Right lobe of liver (tissue), 6 donors: ENCODE data around the gene MAP4K2. TPM values are rescaled to one million over a fixed set of nuclear protein-coding genes. Genes with fewer than 3 reads are reported as not detected.
A peak's percentile ranks its signal among the peaks of the same experiment; 100 is the strongest.

ENCODE experiments used
- ATAC-seq, 4 donors: fragments of 200-7000 bp; cut with Tn5 transposase; one replicate each; pipeline ENCODE4 v1.9.1; 2020; ENCODE audit warnings: mild to moderate bottlenecking in 4 of 4, moderate library complexity in 4 of 4
- DNase-seq, 3 donors: peaks; one replicate each; pipeline ENCODE4 v3.0.0-alpha.2; 2020
- H3K27ac ChIP-seq, 3 donors: fragments of 200-600 bp; one replicate each; pipeline ENCODE4 v1.8.0; 2022
- H3K27me3 ChIP-seq, 2 donors: fragments of 200-600 bp; one replicate each; pipeline ENCODE4 v1.8.0; 2022
- H3K36me3 ChIP-seq, 4 donors: fragments of 200-600 bp; sonication (generic) in 1 of 4; one replicate each; pipeline versions ENCODE4 v1.5.1 to v1.8.0; 2017 to 2022; ENCODE audit warnings: control low read depth in 1 of 4
- H3K4me1 ChIP-seq, 4 donors: fragments of 200-600 bp; sonication (generic) in 1 of 4; one replicate each; pipeline versions ENCODE4 v1.5.1 to v1.8.0; 2017 to 2022; ENCODE audit warnings: control low read depth in 1 of 4
- H3K4me3 ChIP-seq, 3 donors: fragments of 200-600 bp; one replicate each; pipeline ENCODE4 v1.8.0; 2022
- H3K9me3 ChIP-seq, 4 donors: fragments of 200-600 bp; sonication (generic) in 1 of 4; one replicate each; pipeline versions ENCODE4 v1.5.1 to v1.8.0; 2017 to 2022; ENCODE audit warnings: control low read depth in 1 of 4
- CTCF ChIP-seq, 4 donors: fragments of 200-600 bp in 3 of 4; fragments of 450-650 bp in 1 of 4; IDR thresholded peaks; one replicate each; pipeline versions ENCODE4 v1.5.1 to v1.8.0; 2016 to 2022; ENCODE audit warnings: antibody characterized with exemption in 4 of 4, mild to moderate bottlenecking in 2 of 4
- POLR2A ChIP-seq: fragments of 450-650 bp; IDR thresholded peaks from one replicate; pipeline ENCODE4 v1.6.1; 2017; ENCODE audit warnings: antibody characterized with exemption, mild to moderate bottlenecking
- WGBS: methylation state at CpG from one replicate; pipeline ENCODE4 v1.1.6; 2018; ENCODE audit warnings: low coverage, low lambda C conversion rate; ENCODE audit not compliant: insufficient coverage; ENCODE audit errors: missing lambda C conversion rate; 5-methylcytosine and 5-hydroxymethylcytosine counted together
- intact Hi-C, 2 donors: fragments of 100-400 bp; cut with DNase I; formaldehyde crosslinking; loops; one replicate each; pipeline versions ENCODE4 v1.11.2 to v1.14.1; 2022
- total RNA-seq, 6 experiments: library from RNA; depleted of rRNA in 2 of 6; stranded (reverse); fragments of >200 nt in 2 of 6; fragmentation: NEBNext Ultra II Directional in 3 of 6; extraction: Animal tissue kit (Norgen Biotek cat#: 25700) in 3 of 6; gene quantifications; one replicate each; pipeline versions ENCODE4 v1.1.0 to v1.2.4, GENCODE V29; 2016 to 2023
- donor health status: DM: no; HTN: yes; CAD: no.
- donor health status: DM: no; HTN: no; CAD: no.
- donor health status: DM: no; HTN: no; CAD: no.
- donor health status: DM: no; HTN: yes; CAD: no.
- donor health status: DM: no; HTN: yes; CAD: no.

The MAP4K2 gene
- total RNA-seq, 6 experiments from 2014 or later, result 3.4 to 14.7 (median 4.8) TPM

GRCh38 chr11:64772303-64773018, 30.6 kb downstream of the MAP4K2 start:
- Histone ChIP-seq H3K4me3 (no peak overlapping the region), H3K36me3 (peaks cover 42 to 91% (median 70%) of the 10 kb centered on the region in 4 donors), H3K9me3 (no peaks in the 10 kb centered on the region), H3K4me1 (peaks cover 2 to 19% (median 12%) of the 10 kb centered on the region in 4 donors), H3K27ac (peak overlapping the region in 1 of 3 donors; percentile 7), H3K27me3 (no peaks in the 10 kb centered on the region)
- WGBS, result 59% methylated on average over 3 of the region's 3 CpGs
- intact Hi-C loops, result no loop called here
- TF ChIP-seq CTCF (IDR thresholded peaks at IDR 0.05), result no peak
- no peak for TF ChIP-seq POLR2A
- no peak for DNase-seq
- peak in 1 of 4 donors; percentile 19 for ATAC-seq

GRCh38 chr11:64771861-64772260, 31.2 kb downstream of the MAP4K2 start:
- ATAC-seq (peak in 1 of 4 donors; percentile 41), DNase-seq (no peak)
- peaks cover 0 to 15% (median 10%) of the 10 kb centered on the region in 4 donors for H3K4me1 ChIP-seq
- H3K27me3 ChIP-seq, result no peaks in the 10 kb centered on the region
- intact Hi-C loops, result no loop called here
- no peaks in the 10 kb centered on the region for H3K9me3 ChIP-seq
- H3K4me3 ChIP-seq, result no peak overlapping the region
- H3K27ac ChIP-seq, result peak overlapping the region in 1 of 3 donors; percentile 7
- WGBS, result 66% methylated on average over 2 of the region's 2 CpGs
- H3K36me3 ChIP-seq, result peaks cover 48 to 97% (median 74%) of the 10 kb centered on the region in 4 donors
- TF ChIP-seq CTCF (IDR thresholded peaks at IDR 0.05), result no peak
- TF ChIP-seq POLR2A, result no peak

- Histone ChIP-seq H3K9me3 (no peaks in the 10 kb centered on the region), H3K4me1 (peaks cover 0 to 1% (median 0%) of the 10 kb centered on the region in 4 donors), H3K36me3 (peaks cover 52 to 99% (median 79%) of the 10 kb centered on the region in 4 donors), H3K27me3 (no peaks in the 10 kb centered on the region), H3K4me3 (no peak overlapping the region), H3K27ac (no peak overlapping the region)
- WGBS, result 91% methylated on average over 10 of the region's 12 CpGs
- DNase-seq (peak in 1 of 3 donors; percentile 7), ATAC-seq (no peak)
- TF ChIP-seq POLR2A (no peak), CTCF (IDR thresholded peaks at IDR 0.05) (no peak)
- intact Hi-C loops, result no loop called here
These were observed 32.9 kb downstream of the MAP4K2 start for GRCh38 chr11:64770120-64770519.

GRCh38 chr11:64769283-64769682, 33.7 kb downstream of the MAP4K2 start:
- DNase-seq, result no peak
- intact Hi-C loops, result loop anchor here in 1 of 2 donors (10.0 kb wide), 1 partner anchor 84 kb away; no protein-coding TSS in a partner anchor
- 87% methylated on average over 6 of the region's 6 CpGs for WGBS
- ATAC-seq, result no peak
- H3K27ac ChIP-seq, result no peak overlapping the region
- H3K4me1 ChIP-seq, result no peaks in the 10 kb centered on the region
- H3K9me3 ChIP-seq, result no peaks in the 10 kb centered on the region
- peaks cover 57 to 99% (median 76%) of the 10 kb centered on the region in 4 donors for H3K36me3 ChIP-seq
- no peaks in the 10 kb centered on the region for H3K27me3 ChIP-seq
- TF ChIP-seq POLR2A (no peak), CTCF (IDR thresholded peaks at IDR 0.05) (no peak)
- no peak overlapping the region for H3K4me3 ChIP-seq
